DMS 273 (cell line): ENCODE results near the gene ANKS1B.
"Not testable (repeated sequence)": the region's sequence is repeated elsewhere in the genome, so short reads cannot be mapped to it uniquely, and the experiment has no call there.

Experiments
- DNase-seq: peaks from one replicate; lab custom pipeline; 2025; ENCODE audit not compliant: unreplicated experiment; lab: John Stamatoyannopoulos, UW

The ANKS1B gene

DNA sequence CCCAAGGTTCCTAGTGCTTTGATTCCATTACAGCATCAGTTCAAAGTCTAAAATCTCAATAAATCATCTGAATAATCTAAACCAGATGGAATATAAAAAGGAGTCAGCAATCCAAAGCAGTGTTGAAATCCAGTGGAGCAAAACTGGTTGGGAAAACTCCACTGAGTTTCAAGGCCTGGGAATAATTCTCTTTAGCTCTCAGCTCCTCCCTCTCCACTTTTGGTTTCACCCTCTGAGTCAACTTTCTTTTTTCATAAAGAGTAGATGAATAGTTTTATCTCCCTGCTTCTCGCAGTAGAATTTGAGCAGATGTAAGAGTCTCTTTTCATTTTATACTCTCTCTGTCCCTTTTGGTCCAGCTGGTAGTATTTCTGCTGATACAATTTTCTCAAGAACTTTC is 1001.1 kb downstream of the ANKS1B start:
- DNase-seq = no peak

DNA sequence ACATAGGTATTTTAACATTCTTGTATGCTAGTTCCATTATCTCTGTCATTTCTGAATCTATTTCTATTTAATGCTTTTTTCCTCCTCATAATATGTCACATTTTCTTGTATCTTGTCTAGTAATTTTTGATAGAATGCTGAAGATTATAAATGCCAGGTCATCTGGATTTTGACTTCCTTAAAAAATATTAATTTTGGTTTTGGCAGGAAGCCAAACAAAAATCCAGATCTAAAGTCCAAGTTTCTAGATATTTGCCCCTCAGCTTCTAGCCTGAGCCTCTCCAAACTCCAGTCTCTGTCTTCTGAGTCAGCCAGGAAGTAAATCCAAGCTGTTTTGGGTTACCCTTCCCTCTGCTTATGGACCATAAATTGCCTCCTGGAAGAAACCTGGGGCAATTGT is 1004.2 kb downstream of the ANKS1B start:
- DNase-seq = no peak

DNA sequence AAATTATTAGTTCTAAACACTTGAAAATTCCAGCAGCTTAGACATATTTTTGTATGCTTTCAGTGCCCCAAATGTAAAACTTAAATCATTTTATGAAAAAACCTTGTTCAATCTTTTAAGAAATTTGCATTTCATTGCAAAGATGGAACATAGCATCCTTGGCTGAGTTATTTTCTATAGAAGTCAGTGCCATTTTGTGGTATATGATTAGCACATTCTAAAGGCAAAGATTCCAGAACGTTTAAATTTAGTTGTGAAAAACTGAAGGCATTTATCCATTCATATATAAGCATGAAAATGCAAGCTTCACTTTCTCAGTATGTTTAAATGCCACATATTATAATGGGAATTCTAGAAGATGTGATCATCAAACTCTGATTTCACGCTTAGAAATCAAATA is 1007.5 kb downstream of the ANKS1B start:
- DNase-seq = no peak

DNA sequence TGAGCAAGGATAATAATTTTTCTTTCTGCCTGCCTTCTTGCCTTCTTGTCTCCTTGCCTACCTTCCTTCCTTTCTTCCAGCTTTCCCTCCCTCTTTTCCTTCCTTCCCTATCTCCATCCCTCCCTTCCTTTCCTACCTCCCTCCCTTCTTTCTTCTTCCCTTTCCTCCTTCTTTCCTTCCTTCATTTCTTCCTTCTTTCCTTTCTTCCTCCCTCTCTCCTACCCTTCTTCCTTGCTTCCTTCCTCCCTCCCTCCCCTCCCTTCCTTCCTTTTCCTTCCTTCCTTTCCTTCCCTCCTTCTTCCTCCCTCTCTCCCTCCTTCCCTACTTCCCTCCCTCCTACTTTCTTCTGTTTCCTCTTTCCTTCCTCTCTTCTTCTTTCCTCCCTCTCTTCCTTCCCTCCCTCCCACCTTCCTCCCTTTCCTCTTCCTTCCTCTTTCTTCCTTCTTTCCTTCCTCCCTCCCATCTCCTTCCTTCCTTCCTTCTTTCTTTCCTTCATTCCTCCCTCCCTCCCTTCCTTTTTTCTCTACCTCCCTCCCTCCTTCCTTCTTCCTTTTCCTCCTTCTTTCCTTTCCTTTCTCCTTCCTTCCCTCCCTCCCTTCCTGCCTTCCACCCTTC is 1009.9 kb downstream of the ANKS1B start:
- no peak for DNase-seq

DNA sequence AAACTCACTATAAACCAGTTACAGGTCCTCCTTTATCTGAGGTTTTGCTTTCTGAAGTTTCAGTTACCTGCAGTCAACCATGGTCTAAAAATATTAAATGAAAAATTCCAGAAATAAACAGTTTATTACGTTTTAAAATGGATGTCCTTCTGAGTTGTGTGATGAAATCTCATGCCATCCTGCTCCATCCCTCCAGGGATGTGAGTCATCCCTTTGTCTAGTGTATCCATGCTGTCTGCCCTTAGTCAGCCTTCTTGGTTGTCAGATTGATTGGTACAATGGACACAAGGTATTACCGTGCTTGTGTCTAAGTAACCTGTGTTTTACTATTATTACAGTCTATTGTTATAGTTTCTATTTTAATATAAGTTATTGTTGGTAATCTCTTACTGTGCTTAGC is 1011.3 kb downstream of the ANKS1B start:
- no peak for DNase-seq

DNA sequence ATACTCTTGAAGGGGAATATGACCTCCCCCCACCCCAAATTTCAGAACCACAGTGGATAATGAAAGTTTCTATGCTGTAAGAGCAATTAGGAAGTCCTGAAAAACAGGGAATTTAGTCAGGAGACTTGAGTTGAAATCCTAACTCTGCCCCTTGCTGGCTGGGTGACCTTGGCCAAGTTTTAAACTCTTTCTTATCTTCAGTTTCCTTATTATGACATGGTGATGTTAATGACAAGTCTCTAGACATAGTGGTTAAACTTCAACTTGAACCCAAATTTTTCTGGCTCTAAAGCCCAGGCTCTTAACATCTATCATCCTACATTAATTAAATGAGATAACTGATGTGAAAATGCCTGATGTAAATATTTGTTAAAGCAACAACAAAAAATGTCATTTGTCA is 1013.8 kb downstream of the ANKS1B start:
- DNase-seq = no peak

DNA sequence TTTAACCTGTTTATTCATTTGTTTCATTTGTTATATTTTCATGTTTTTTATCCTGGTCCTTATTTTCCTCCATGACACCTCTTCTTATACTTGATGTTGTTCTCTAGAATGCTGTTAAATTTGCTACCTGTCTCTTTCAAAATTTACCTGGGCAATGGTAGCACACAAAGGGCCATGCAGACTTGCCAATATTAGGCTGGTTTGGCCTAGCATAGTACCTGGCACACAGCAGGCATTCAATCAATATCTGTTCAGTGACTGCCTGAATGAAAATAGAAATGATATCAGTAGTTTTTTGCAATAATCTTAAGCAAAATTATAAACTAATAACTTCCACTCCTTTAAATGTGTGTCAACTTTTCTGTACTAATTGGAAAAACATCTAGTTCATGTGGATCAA is 1014.5 kb downstream of the ANKS1B start:
- no peak for DNase-seq

DNA sequence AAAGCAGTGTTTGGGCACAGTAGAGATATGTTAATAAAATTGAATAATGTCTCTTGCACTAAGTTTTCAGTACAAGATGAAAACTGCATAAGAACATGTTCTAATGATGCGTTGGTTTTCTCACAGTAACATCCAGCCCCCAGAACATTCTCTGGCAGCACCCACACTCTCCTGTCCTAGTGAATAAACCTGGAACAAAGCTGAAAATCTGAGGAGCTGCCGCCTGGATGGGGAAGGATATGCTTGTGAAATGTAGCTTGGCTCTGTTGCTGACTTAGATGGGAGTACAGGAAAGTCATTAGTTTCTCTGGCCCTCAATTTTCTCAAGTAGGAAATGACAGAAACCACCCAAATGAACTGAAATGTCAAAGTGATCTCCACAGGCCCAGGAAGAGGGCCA is 1015.8 kb downstream of the ANKS1B start:
- no peak for DNase-seq

DNA sequence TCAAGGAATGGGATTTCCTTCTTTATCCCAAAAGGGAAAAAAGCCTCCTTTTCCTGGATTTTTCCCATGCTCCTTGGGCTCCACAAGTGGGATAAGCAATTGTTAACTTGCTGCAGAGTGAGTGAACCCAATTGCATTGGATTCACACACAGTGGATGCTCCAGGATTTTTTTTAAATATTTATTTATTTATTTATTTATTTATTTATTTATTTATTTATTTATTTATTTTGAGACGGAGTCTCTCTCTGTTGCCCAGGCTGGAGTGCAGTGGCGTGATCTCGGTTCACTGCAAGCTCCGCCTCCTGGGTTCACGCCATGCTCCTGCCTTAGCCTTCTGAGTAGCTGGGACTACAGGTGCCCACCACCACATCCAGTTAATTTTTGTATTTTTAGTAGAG is 1027.6 kb downstream of the ANKS1B start:
- not testable (repeated sequence) for DNase-seq

DNA sequence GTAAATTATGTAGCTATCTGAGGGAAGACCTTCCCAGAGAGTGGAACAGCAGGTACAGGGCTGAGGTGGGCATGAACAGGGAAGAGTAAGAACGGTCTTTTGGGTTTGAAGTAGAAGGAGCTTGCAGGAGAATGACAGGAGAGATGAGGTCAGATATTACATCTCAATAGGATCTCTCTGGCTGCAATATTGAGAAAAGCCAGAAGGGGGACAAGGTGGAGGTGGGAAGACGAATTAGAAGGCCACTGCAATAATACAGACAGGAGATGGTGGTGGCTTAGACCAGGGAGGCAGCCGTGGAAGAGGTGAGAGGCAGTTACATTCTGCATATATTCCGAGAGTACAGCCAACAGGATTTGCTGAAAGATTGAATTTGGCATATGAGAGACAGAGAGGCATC is 1029.5 kb downstream of the ANKS1B start:
- peak; percentile 60 for DNase-seq

DNA sequence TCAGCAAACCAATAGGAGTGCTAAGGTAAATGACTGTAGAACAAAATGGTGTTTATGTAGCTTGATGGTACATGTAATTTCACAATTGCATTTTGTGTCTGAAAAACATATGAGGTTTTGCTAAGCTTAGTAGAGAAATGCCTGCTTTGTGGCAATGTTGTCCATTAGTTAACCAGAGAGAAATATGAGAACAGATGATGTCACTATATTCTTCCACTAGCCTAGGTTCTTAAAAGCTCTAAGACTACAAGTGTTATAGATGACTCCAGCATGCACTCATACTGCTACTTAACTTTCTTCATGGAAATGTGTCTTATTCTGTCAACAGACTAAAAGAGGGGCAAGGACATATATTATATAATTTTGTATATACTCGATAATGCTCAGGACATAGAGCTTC is 1030.2 kb downstream of the ANKS1B start:
- no peak for DNase-seq

DNA sequence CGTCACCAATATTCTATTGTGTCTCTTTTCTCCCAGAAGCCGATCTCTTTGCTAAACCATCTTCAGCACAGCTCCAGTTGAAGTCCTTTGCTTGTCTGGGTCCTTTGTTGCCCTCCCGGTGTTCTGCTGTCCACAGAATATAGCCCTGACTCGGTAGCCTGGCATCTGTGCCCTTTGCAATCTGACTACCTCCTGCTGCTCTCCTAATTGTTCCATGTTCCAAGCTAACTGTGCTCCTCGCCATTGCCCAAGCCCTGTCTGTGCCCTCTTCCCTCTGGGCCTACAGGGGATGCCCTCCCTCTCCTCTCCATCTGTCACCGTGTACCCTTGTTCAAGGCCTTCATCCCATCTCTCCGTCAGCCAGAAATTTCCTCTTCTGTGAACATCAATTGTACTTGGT is 1033.3 kb downstream of the ANKS1B start:
- peak; percentile 18 for DNase-seq

DNA sequence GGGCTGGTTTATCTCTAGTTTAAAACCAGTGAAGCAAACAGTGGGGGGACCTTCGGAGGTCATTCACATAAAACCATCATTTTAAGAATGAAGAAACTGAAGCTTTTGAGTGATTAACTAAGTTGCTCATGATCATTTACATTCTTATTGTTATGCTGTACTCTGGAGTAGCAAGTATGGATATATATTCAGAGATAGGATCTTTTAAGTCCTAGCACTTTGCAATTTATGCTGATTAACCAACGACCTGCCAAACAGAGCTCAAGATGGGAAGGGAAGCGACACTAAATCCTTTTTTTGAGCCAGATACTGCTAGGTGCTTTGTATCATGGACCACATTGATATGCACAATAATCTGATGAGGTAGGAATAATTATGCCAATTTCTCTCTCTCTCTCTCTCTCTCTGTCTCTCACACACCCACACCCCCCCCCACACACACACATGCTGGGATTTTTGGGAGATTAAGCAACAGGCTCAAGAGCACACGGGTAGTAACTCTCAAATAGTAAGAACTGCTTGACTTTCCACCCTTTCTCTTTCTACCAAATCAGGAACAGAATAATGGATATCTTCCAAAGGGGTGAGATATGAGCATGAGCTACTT is 1036.3 kb downstream of the ANKS1B start:
- DNase-seq = no peak

DNA sequence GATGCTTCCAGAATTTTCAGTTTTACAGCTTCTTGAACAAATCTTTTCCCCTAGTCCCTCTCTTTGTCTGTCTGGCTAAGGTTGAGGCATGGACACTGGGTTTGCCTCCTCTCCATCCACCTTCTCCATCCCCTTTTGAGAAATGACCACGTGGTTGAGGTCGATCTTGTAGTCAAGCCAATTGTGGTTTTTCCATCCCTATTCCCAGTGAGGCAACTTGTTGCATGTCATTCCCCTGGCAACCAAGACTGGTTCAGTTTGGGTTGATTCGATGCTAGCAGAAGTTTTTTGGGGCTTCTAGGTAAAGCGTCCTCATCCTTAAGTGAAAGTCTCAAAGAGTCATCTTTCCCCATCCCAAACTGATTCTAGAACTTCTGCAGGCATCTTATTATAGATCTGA is 1038.9 kb downstream of the ANKS1B start:
- DNase-seq = no peak

DNA sequence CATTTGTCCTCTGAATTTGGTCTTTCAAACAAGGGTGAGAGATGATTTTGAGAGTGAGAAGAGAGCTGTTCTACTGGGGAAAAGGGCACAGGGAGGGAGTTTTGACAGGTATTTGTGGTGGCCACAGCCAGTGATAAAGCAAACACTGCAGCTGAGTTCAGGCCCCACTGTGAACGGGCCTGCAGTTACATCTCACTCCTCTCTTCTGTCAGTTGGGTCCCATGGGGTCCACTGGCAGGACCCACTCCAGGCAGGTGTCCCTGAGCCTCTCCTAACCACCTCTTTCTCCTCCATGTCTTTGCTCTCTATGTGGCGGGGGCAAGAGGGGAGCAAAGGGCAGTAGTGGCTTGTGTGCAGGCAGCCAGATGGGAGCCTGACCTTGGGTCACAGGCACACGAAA is 1044.8 kb downstream of the ANKS1B start:
- no peak for DNase-seq

DNA sequence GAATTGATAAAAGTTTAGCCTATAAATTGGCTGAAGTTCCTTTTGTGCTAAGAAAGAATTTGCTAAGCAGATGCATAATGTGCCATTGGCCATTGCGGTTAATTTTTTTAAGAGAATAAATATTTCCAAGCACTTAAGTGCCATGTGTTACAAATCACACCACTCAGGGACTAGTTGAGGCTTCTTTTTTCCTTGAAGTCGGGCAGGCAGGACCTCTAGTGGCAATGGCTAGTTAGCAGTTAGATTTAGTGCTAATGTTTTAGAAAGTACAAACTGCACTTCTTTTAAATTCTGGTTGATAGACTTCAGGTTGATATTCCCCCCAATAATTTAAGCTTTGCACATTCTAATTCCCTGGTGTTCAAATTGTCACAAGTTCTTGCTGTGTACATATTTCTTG is 1045.4 kb downstream of the ANKS1B start:
- peak; percentile 27 for DNase-seq

DNA sequence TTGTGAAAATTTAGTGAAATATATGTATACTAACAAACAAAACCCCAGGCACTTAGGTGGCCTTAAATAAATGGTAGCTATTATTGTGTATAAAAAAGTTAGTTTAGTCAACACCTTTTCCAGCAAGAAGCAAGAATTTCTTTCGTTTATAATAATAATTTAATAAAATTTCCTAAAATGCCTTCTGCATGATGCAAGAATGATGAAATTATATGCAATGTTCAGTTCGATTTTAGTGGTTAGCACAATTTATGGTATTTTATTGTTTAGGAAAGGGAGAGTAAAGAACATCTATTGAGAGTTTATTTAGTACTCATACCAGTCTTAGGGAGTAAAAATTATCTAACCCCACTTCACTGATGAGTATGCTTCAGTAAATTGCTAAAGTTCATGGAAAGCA is 1048.9 kb downstream of the ANKS1B start:
- no peak for DNase-seq

DNA sequence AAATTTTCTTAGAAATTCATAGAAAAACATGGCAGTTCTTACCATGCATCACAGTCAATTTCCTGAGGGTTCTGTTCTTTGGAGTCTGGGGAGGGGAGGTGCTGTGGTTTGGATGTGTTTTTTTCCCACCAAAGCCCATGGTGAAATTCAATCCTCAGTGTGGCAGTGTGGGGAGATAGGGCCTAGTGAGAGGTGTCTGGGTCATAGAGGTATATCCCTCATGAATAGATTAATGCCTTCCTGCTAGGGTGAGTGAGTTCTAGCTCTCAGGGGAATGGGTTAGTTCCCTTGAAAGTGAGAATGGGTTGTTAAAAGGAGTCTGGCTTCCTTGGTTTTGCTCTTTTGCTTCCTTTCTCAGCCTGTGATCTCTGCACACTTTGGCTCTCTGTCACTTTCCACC is 1061.9 kb downstream of the ANKS1B start:
- no peak for DNase-seq

DNA sequence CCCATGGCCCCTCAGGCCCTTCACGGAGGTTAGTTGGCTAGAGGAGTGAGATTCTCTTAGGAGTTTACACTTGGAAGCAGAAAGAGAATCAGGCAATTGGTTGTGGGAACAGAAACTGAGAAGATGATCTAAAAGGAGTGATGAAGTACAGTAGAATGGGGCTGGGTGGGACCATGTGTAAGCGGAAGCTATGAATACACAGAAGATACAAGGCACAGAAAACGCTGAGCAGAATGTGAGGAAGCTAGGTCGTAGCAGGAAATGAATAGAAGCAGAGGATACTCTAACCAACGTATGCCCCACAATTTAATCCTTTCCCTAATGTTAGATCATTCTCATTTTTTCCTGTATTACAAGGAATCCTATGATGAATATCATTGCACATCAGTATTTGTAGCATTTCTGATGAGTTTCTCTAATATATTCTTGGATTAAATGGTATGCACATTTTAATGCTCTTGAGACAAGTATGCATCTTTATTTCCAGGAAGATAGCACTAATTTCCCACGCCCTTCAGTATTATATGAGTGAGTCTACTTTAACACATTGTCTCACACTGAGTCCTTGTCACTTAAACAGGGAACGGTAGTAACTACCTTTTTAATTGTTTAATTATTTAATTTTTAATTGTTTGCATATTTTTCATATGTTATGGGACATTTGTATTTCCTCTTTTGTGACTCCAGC is 1066.4 kb downstream of the ANKS1B start:
- no peak for DNase-seq

DNA sequence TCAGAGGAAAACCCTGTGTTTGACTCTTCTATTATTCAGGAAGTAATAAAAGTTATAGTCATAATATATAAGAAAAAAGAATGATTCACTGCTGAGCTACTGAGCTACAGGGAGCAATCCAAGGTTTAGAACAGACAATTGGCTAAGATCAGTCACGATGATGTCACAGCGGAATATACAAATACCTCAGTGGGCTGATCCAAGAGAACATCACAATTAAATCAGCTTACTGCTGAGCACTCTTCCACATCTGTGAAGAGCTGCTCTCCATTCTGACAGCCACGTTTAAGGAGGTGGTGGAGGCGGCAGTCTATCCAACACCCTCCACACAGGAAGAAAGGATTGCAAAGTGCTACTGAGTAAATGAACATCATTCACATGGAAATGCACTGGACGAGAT is 1068.6 kb downstream of the ANKS1B start:
- DNase-seq = no peak

DNA sequence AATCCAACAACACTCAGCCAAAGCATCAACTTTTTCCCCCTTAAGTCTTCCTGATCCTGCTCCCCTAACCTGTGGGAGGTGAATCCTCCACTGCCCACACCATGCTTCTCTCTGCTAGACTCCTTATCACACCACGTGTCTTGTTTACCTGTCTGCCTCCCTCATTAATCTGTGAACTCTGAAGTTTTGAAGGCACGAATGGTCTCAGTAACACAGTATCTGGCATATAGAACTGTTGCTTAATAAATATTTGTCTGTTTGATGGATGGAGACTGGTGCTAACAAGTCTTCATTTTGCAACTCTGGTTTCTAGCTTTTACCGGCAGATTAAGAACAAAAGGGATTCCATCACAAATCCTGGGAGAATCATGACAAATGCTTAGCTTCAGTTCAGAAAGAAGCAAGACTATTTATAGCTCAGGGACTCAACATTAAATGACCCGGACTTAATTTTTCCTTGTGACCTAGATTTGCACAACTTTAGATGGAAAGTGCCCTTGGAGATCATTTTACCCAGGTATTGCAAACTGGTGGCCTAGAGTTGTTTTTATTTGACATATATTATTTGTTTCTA is 1072.2 kb downstream of the ANKS1B start:
- DNase-seq = no peak

DNA sequence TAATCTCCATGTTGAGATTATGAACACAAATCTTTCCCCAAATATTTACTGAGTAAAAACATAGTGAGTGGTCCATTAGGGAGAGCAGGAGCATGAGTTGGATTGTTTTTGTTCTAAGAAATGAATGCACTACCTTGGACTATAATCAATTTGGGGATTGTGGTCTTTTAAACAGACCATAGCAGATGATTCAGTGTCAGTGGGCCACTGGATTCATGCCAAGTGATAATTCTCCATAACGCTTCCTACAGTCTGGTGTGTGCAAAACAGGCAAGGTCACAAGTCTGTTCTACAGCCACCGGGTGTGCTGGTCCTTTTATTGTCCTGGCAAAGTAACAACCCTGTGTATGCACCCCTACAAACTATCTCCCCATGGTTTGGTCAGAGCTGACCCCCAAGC is 1073.3 kb downstream of the ANKS1B start:
- peak; percentile 2 for DNase-seq
